Smooth muscle cell of the pulmonary artery (primary cell): ENCODE results near the gene RPL39L. TPM values are rescaled to one million over a fixed set of nuclear protein-coding genes. Genes with fewer than 3 reads are reported as not detected.

ENCODE experiments used
- total RNA-seq: library from RNA; depleted of rRNA; stranded (reverse); fragments of >200 nt; gene quantifications from 2 replicates; pipeline ENCODE4 v1.2.3, GENCODE V29; 2014

RPL39L gene
- total RNA-seq = 9.4 and 13.8 TPM in 2 replicates

GRCh38 chr3:187139126-187139894 is at the start of gene RPL39L:
Gene RPL39L, minus strand, starts transcription at chr3:187139496. Its CDS starts 18,196 bp downstream, at chr3:187121300.

Other genes starting within 250 kb of the RPL39L start
- 19.7 and 22.6 TPM in 2 replicates for gene ST6GAL1, start 209.0 kb downstream of the RPL39L start, total RNA-seq
- not detected in 2 replicates for gene RTP1, start 58.0 kb upstream of the RPL39L start, total RNA-seq
- 1.7 and 5.7 TPM in 2 replicates for gene MASP1, start 152.2 kb upstream of the RPL39L start, total RNA-seq
- gene RTP4, start 228.9 kb upstream of the RPL39L start, total RNA-seq = 0.20 and 0.59 TPM in 2 replicates